Right kidney (tissue), 1 donor: Measurements from ENCODE around the gene CYSLTR2.

Experiments
- DNase-seq: peaks from one replicate; pipeline ENCODE4 v3.0.0-alpha.2; 2016

CYSLTR2 gene

GRCh38 chr13:48741377-48741776, 87.6 kb downstream of the CYSLTR2 start:
- DNase-seq: no peak

GRCh38 chr13:48746821-48747220, 93.1 kb downstream of the CYSLTR2 start:
- no peak for DNase-seq

- no peak for DNase-seq
Measured at GRCh38 chr13:48748681-48749080, 95.0 kb downstream of the CYSLTR2 start.

- no peak for DNase-seq
Measured at GRCh38 chr13:48749144-48749543, 95.4 kb downstream of the CYSLTR2 start.

GRCh38 chr13:48749699-48750473, 96.2 kb downstream of the CYSLTR2 start:
- no peak for DNase-seq

- no peak for DNase-seq
Measured at GRCh38 chr13:48750588-48751383, 97.1 kb downstream of the CYSLTR2 start.

GRCh38 chr13:48760626-48761025, 106.9 kb downstream of the CYSLTR2 start:
- no peak for DNase-seq
